ENCODE data around the gene SPN.
"Not testable (repeated sequence)": the region's sequence is repeated elsewhere in the genome, so short reads cannot be mapped to it uniquely, and the experiment has no call there.

The SPN gene

DNA sequence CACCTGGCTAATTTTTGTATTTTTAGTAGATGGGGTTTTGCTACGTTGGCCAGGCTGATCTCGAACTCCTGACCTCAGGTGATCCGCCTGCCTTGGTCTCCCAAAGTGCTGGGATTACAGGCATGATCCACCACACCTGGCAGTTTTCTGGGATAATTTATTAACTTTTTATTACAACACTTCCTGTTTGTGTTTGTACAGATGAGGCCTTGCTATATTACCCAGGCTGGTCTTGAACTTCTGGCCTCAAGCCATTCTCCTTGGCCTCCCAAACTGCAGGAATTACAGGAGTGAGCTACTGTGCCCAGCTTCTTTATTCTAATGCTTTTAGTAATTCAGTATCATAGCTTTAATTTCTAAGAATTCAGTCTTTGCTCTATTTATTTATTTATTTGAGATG is 16.1 kb upstream of the SPN start:
- no peak for DNase-seq (ENCODE audit: low spot score)

DNA sequence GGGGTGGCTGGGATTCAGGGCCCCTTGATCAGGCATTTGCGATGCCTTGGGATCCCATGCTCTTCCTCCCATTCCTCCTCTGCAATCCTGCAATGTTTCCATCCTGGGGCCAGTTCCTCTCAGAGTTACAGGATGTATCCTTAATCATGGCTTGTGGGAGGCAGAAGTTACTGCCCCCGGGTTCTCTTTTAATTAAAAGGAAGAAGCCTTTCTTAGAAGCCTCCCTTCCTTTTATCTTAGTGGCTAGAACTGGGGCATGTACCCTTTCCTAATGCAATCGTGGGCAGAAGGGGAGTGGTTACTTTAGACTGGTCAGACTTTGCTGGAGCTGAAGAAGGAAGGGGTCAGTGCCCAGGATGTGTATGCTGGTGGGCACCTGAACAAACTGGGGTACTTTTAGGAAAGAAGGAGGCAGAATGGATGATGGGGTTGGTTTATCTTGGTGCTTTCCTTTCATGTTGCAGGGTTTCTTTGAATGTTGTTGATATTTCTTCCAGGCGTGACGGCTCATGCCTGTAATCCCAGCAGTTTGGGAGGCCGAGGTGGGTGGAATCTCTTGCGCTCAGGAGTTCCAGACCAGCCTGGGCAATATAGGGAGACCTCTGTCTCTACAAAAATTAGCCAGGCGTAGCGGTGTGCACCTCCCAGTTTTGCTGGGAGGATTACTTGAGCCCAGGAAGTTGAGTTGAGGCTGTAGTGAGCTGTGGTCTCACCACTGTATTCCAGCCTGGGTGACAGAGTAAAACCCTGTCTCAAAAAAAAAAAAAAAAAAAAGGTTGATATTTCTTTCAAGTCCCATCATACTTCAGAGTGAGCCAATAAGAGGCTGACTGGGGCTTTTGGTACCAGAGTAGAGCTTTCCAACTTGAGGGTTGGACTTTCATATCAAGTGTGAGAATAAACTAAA is 13.2 kb upstream of the SPN start:
- DNase-seq (ENCODE audit: low spot score): no peak

DNA sequence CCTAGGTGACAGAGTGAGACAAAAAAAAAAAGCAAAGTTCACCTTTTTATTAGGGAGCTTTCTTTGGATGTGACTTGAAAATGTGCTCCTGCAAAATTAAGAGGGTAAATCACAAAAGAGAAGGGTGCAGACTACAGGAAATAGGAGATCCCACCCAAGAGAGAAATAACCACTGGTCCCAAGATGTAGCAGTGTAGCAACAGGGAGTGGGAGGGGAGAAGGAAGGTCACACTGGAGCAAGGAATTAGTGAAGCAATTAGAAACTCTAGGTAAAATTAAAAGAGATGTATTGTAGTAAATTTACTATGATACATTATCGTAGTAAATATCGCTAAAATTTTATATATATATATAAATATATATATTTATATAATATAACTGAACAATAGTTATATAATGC is 12.3 kb upstream of the SPN start:
- no peak for DNase-seq (ENCODE audit: low spot score)

DNA sequence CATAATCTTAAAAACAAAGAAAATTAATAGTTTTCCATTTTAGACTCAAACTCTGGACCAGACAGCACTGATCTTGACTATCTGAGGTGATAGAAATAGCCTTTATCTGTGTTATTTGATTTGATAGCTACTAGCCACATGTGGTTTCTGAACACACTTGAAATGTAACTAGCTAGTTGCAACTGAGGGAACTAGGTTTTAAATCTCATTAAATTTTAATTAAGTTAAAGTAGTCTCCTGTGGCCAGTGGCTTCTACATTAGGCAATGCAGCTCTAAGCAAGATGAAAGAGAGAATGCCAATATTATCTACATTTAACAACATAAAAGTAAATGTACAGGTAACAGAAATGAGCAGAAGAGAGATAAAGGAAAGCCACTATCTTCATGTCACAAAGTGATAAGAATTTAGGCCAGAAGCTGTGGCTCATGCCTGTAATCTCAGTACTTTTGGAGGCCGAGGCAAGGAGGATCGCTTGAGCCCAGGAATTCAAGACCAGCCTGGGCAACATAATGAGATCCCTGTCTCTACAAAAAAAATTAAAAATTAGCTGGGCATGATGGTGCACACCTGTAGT is 11.2 kb upstream of the SPN start:
- no peak for DNase-seq (ENCODE audit: low spot score)

DNA sequence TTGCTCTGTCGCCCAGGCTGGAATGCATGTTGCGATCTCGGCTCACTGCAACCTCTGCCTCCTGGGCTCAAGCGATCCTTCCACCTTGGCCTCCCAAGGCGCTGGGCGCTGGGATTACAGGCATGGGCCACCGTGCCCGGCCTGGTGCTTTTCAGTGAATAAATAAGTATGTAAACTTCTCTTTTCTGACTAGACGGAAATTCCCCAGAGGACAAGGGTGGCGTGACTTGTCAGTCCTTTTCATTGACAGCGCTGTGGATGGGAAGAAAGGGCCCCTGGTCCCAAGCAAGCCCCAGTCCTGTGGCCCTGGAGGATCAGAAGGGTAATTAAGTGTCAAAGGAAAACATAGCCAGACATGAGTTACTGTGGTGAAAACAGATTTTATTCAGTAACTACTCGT is 9.6 kb upstream of the SPN start:
- DNase-seq (ENCODE audit: low spot score): peak; percentile 59

DNA sequence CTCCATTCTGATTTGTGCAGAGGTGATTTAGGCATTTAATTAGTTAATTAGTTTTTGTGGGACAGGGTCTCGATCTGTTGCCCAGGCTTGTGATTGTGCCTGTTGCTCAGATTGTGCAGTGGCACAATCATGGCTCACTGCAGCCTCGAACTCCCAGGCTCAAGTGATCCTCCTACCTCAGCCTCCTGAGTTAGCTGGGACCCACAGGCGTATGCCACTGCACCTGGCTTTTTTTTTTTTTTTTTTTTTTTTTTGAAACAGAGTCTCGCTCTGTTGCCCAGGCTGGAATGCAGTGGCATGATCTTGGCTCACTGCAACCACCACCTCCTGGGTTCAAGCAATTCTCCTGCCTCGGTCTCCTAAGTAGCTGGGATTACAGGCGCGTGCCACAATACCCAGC is 9.2 kb upstream of the SPN start:
- DNase-seq (ENCODE audit: low spot score): not testable (repeated sequence)

DNA sequence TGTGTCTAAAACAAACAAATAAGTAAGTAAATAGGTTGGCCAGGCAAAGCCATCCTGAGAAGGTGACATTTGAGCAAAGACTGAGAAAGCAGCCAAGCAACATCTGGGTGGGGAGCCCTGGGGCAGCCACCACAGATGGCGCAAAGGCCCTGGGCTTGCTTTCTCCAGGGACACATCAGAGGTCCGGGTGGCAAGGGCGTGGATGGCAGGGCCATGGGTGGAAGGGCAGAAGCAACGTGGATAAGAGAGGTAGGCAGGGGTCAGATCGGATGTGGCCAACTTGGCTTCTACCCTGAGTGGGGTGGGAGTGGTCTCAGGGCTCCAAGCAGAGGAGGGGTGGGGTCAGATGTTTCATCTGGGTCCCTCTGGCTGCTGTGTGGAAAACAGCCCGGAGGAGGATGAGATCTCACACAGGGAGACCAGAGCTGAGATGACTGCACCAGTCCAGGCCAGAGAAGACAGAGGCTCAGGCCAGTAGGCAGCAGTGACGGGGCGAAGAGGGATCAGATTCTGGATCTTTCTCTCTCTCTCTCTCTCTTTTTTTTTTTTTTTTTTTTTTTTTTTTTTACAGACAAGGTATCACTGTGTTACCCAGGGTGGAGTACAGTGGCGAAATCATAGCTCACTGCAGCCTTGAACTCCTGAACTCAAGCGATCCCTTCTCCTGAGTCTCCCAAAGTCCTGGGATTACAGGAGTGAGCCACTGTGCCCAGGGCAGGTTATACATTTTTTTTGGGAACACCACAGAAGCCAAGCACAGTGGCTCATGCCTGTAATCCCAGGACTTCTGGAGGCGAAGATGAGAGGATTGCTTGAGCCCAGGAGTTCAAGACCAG is 6.1 kb upstream of the SPN start:
- no peak for DNase-seq (ENCODE audit: low spot score)

DNA sequence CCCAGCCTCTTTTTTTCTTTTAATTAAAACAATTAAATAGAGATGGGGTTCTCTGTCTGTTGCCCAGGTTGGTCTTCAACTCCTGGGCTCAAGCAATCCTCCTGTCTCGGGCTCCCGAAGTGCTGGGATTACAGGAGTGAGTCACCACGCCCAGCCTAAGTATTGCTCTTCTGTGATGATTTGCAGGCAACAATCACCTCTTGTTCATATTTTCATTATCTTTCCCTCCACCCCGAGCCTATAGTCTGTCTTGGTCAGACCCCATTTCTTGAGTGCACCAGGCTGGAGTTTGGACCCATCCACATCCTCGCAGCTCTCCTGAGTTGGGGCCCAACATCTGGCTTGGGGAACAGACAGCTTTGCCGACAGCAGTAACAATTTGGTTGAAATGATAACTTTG is 4.3 kb upstream of the SPN start:
- DNase-seq (ENCODE audit: low spot score): no peak

DNA sequence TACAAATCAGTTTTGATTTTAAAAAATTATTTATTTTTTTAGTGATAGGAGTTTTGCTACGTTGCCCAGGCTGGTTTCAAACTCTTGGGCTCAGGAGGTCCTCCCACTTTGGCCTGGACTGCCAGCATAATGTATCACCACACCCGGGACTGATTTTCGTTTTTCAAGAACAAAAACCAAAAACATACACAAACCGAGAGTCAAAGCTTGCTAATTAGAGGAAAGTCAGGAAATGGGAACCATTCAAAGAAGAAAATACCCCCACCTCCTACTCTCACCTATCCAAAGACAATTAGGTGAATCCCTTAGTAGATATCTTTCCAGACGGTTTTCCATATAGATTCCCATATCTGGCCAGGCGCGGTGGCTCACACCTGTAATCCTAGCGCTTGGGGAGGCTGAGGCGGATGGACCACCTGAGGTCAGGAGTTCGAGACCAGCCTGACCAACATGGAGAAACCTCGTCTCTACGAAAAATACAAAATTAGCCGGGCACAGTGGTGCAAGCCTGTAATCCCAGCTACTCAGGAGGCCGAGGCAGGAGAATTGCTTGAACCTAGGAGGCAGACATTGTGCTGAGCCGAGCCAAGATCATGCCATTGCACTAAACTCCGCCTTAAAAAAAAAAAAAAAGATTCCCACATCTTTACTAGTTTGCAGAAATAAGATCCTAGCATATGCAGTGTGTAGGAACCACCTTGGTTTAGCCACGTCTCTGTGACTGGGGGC is 883 bp upstream of the SPN start:
- DNase-seq (ENCODE audit: low spot score): no peak

DNA sequence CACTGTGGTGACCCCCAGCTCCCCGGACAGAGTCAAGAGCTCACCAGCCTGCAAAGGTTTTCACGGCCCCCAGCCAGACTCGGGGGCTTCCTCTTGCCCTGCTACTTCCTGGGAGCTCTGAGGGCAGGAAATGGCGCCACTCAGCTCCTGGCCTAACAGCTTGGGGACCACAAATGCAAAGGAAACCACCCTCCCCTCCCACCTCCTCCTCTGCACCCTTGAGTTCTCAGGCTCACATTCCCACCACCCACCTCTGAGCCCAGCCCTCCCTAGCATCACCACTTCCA is 375 bp upstream of the SPN start:
- DNase-seq (ENCODE audit: low spot score): peak; percentile 66

DNA sequence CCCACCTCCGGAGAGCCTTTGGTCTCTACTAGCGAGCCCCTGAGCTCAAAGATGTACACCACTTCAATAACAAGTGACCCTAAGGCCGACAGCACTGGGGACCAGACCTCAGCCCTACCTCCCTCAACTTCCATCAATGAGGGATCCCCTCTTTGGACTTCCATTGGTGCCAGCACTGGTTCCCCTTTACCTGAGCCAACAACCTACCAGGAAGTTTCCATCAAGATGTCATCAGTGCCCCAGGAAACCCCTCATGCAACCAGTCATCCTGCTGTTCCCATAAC is 702 bp downstream of the SPN start:
- no peak for DNase-seq (ENCODE audit: low spot score)

DNA sequence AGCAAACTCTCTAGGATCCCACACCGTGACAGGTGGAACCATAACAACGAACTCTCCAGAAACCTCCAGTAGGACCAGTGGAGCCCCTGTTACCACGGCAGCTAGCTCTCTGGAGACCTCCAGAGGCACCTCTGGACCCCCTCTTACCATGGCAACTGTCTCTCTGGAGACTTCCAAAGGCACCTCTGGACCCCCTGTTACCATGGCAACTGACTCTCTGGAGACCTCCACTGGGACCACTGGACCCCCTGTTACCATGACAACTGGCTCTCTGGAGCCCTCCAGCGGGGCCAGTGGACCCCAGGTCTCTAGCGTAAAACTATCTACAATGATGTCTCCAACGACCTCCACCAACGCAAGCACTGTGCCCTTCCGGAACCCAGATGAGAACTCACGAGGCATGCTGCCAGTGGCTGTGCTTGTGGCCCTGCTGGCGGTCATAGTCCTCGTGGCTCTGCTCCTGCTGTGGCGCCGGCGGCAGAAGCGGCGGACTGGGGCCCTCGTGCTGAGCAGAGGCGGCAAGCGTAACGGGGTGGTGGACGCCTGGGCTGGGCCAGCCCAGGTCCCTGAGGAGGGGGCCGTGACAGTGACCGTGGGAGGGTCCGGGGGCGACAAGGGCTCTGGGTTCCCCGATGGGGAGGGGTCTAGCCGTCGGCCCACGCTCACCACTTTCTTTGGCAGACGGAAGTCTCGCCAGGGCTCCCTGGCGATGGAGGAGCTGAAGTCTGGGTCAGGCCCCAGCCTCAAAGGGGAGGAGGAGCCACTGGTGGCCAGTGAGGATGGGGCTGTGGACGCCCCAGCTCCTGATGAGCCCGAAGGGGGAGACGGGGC is 1.3 kb downstream of the SPN start:
- peak; percentile 89 for DNase-seq (ENCODE audit: low spot score)

DNA sequence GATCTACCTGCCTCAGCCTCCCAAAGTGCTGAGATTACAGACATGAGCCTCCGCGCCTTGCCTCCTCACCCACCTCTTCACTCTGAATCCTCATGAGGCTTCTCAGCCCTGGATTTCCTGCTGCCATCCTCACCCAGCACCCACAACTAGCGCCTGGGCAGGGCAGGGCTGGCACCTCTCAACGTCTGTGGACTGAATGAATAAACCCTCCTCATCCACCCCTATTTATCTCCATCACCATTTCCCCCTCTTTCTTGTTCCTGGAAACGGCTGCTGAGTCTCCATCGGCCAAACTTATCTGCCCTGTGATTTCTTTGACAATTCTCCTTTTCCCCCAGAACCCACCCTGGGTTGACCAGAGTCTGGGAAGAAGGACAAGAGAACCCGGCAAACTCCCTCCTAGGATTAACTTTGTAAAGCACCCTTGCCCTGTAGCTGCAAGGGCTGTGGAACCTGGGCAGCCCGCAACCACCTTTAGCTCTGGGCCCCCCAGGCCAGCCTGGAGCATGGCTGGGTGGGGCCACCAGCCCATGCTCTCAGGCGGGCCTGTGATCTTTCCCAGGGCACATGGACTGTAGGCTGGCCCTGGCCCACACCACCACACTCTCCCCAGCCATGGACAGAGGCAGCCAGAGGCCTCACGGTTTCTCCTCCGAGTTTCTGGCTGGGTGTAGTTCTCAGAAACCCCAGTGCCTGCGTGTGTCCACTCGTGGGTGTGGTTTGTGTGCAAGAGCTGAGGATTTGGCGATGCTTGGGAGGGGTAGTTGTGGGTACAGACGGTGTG is 2.4 kb downstream of the SPN start:
- peak; percentile 26 for DNase-seq (ENCODE audit: low spot score)

DNA sequence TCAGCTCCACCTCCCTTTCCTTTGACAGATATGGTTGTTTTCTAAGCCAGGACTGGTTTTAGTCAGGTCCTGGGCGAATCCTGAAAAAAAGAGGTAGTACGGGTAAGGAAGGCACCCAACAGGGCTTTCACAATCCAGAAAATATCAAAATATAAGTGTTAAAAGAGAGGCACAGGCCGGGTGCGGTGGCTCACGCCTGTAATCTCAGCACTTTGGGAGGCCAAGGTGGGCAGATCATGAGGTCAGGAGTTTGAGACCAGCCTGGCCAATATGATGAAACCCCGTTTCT is 4.2 kb downstream of the SPN start:
- not testable (repeated sequence) for DNase-seq (ENCODE audit: low spot score)

DNA sequence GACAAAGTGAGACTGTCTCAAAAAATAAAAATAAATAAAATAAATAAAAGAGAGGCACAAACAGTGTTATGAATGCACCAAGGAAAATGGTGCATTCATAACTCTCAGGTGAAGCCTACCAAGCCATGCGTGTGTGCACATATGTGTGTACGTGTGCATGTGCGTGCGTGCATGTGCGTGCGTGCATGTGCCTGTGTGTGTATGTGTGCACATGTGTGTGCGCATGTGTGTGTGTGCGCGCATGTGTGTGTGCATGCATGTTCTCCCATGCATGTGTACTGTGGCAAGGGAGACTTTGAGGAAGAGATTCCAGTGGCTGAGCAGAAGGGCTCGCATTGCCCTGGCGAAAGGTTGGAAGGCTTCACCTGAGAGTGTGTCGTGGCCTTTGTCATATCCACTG is 4.7 kb downstream of the SPN start:
- no peak for DNase-seq (ENCODE audit: low spot score)

DNA sequence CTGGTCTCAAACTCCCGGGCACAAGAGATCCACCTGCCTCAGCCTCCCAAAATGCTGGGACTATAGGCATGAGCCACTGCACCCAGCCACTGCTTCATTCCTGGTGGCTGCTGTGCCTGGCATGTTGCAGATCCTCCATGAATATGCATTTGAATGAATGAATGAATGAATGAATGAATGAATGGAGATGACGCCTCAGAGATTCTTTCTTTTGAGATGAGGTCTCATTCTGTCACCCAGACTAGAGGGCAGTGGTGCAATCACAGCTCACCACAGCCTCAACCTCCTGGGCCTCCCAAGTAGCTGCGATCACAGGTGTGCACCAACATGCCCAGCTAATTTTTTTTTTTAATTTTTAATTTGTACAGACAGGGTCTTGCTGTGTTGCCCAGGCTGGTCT is 5.2 kb downstream of the SPN start:
- DNase-seq (ENCODE audit: low spot score): no peak

DNA sequence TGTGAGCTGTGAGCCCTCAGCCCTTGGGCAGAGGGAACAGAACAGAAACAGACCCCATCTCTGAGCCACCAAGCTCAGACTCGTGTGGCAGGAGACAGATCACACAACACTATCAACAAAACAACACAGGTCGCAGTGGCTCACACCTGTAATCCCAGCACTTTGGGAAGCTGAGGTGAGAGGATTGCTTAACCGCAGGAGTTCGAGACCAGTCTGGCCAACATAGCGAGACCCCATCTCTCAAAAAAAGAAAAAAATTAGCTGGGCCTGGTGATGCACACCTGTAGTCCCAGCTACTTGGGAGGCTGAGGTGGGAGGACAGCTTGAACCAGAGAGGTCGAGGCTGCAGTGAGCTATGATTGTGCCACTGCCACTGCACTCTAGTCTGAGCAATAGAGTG is 10.5 kb downstream of the SPN start:
- DNase-seq (ENCODE audit: low spot score): no peak

DNA sequence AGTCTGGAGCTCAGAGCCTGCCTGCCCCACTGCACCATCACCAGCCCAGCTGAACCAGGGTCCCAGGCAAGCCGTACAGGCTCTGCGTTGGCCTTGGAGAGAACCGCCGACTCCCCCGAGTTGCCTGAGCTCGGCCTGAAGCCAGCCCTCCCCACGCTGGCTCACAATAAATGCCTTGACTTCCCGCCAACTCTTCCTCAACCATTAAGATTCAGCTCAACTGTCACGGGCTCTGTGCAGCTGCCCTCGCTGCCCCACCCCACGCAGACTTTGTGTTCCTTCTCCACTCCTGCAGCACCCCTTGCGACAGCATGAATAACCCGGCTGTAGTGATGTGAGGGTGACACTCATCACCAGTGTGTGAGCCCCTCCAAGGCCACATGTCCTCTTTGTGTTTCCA is 11.1 kb downstream of the SPN start:
- DNase-seq (ENCODE audit: low spot score): no peak

DNA sequence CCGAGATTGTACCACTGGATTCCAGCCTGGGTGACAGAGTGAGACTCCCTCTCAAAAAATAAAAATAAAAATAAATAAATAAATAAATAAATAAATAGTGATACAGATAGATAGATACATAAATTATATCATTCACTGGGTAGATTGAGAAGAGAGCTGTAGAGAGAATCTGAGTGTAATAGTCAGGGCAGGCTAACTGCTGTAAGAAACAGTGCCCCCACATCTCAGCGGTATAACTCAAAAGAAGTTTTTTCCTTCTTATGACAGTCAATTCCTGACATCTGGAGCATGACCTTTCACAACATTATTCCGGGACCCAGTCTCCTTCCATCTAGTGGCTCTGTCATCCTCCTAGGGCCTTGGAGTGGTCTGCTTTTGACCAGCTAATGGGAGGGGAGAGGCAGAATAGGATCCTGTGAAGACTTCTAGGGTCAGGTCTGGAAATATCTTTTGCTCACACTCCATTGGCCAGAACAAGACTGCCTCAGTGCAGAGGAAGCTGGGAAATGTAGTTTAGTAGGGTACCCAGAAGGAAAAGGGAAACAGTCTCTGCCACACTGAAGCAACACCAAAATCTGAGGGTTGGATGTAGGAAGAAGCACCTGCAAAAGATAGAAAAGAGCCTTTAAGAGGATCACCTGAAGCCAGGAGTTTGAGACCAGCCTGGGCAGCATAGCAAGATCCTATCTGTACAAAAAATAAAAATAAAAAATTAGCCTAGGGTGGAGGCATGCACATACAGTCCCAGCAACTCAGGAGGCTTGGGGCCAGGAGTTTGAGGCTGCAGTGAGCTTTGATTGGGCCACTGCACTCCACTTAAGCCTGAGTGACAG is 13.0 kb downstream of the SPN start:
- DNase-seq (ENCODE audit: low spot score): peak; percentile 78
